GM21367 (cell line): Measurements from ENCODE around the gene SIGLEC15.
A peak's percentile ranks its signal among the peaks of the same experiment; 100 is the strongest.
"Not testable (repeated sequence)": the region's sequence is repeated elsewhere in the genome, so short reads cannot be mapped to it uniquely, and the experiment has no call there.

ENCODE experiments used
- ATAC-seq: cut with Tn5 transposase; IDR thresholded peaks from one replicate; pipeline ENCODE4 v1.9.1; 2021; ENCODE audit not compliant: unreplicated experiment

Gene SIGLEC15

GRCh38 chr18:45818765-45819164, 6.7 kb upstream of the SIGLEC15 start:
- ATAC-seq = not testable (repeated sequence)

GRCh38 chr18:45820106-45820745, 5.2 kb upstream of the SIGLEC15 start:
- no peak for ATAC-seq

GRCh38 chr18:45821026-45821425, 4.4 kb upstream of the SIGLEC15 start:
- ATAC-seq = no peak

- ATAC-seq = no peak
Observed at GRCh38 chr18:45821711-45822110, 3.8 kb upstream of the SIGLEC15 start.

- no peak for ATAC-seq
Observed at GRCh38 chr18:45826084-45826483, 609 bp downstream of the SIGLEC15 start.

- ATAC-seq = not testable (repeated sequence)
Observed at GRCh38 chr18:45826716-45827115, 1.2 kb downstream of the SIGLEC15 start.

GRCh38 chr18:45828917-45829811, 3.7 kb downstream of the SIGLEC15 start:
- ATAC-seq = no peak

GRCh38 chr18:45829855-45830254, 4.4 kb downstream of the SIGLEC15 start:
- ATAC-seq = no peak

- no peak for ATAC-seq
Observed at GRCh38 chr18:45830917-45831316, 5.4 kb downstream of the SIGLEC15 start.

GRCh38 chr18:45833846-45834245, 8.4 kb downstream of the SIGLEC15 start:
- ATAC-seq = no peak

- no peak for ATAC-seq
Observed at GRCh38 chr18:45834306-45834705, 8.8 kb downstream of the SIGLEC15 start.

- no peak for ATAC-seq
Observed at GRCh38 chr18:45835057-45835636, 9.7 kb downstream of the SIGLEC15 start.

GRCh38 chr18:45836242-45837205, 11.0 kb downstream of the SIGLEC15 start:
- no peak for ATAC-seq

GRCh38 chr18:45837283-45838070, 12.0 kb downstream of the SIGLEC15 start:
- peak; percentile 50 for ATAC-seq

- ATAC-seq = no peak
Observed at GRCh38 chr18:45838302-45839070, 13.0 kb downstream of the SIGLEC15 start.

- ATAC-seq = no peak
Observed at GRCh38 chr18:45839414-45840395, 14.2 kb downstream of the SIGLEC15 start.

- ATAC-seq = no peak
Observed at GRCh38 chr18:45841060-45841764, 15.7 kb downstream of the SIGLEC15 start.
